HG02642 (cell line): Measurements from ENCODE around the gene SCN3A.

Experiments
- ATAC-seq: cut with Tn5 transposase; IDR thresholded peaks from one replicate; pipeline ENCODE4 v1.9.1; 2021; ENCODE audit warnings: mild to moderate bottlenecking; ENCODE audit not compliant: unreplicated experiment, poor library complexity

The SCN3A gene

DNA sequence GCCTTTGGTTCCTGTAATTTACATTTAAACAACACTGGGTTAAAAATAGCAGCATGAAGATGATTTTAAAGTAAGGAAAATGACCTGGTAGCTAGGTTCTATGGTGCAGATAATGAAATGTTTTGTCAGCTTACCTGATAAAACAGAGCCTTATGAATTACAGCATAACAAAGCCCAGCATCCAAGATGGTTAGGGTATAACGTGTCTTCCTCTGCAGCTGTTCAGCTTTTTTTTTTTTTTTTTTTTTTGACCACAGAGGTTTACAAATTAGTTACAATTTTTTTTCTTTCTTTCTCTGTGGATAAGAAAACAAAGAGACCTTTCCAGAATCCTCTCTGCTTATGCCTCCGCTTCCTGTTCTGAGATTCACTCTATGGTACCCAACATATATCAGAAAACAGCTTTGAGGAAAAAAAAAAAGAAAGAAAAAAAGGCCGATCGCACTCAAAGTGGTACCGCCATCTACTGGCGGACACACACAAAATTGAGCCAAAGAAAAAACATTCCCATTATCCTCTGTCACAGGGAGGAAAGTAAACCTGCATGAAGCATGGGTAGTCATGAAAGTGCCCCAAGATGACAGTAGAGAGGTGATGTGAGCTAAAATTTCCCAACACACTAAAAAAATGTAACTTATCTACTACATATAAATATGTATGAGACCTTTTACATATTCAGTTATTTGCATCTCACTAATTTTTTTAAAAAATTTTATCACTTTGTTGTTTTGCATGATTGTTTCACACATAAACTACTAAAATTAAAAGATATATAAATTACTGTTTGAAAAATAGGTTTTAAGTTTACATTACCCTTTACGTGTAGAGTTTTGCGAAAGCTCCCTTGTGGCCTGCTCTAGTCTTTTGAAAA, at the start of gene SCN3A:
TSS of gene SCN3A (minus strand) at position 362 of the 871 bp plus-strand sequence. CDS start 27,656 bp downstream, outside the sequence.
- peak; percentile 62 for ATAC-seq

DNA sequence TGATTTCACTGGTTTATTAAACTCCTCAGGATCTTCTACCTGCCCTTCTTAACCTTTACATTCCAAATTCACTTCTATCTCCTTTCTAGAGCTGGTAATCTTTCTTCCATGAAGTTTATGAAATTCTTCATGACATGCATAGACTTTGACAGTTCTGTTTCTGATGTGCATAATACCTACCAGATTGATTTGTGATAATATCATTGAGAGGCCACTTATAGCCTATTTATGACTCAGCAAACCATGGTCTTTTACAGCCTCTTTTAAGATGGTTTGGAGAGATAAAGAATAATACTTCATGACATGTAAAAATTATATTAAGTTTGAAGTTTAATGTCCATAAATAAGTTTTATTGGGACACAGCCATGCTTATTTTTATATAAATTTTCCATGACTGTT, 49.3 kb upstream of the SCN3A start:
- no peak for ATAC-seq

DNA sequence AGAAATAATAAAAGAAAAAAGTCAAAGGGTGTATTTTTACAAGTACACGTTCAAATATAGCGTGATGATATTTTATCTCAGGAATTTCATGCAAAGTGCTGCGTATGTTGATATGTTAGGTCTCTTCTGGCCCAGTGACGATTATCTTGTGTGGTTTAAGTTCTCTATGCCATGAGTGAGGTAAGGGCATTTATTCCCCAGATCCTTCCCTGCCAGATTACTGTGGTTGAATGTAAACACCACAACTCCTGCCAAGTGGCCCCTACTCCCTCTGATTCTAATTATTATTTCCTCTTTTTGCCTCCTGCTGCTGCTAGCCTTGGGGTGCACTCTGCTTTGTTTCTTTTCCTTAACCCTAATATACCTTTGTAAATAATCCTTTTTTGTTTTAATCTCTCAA, 47.5 kb upstream of the SCN3A start:
- ATAC-seq = no peak

DNA sequence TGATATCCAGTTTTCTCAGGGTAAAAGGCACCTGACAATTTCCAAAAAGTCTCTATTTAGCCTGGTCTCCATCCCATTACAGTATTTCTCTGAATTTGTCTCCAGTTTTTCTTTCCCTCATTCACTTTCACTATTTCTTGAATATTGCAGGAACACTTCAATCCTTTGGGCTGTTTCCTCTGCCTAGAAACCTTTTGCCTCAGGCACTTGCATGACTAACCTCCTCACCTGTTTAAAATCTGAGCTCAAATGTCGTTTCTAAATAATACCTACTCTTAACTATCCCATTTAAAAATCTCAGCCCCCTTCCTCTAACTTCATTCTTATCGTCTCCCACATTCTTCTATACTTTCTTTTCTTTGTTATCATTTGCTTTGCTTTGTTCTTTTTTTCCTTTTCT, 44.4 kb upstream of the SCN3A start:
- ATAC-seq = no peak

DNA sequence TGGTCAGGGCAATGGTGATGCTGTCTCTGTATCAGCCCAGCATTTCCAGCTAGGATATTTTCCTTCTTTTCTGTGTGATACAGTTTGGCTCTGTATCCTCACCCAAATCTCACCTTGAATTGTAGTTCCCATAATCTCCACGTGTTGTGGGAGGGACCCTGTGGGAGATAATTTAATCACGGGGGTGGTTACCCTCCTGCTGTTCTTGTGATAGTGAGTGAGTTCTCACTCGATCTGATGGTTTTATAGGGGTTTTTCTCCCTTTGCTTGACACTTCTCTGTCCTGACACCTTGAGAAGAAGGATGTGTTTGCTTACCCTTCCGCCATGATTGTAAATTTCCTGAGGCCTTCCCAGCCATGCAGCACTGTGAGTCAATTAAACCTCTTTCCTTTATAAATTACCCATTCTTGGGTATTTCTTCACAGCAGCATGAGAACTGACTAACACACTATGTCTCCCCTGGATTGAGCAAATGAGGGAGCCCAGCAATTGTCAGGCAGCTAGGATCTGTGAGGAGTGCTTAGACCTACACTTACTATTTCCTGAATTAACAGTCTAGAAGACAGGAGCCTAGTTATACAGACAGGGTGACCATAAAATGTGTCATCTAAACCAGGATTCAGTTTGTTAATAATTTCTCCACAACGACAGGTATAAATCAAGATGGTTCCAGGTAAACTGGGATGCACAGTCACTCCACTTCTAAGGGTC, 41.4 kb upstream of the SCN3A start:
- ATAC-seq = no peak

DNA sequence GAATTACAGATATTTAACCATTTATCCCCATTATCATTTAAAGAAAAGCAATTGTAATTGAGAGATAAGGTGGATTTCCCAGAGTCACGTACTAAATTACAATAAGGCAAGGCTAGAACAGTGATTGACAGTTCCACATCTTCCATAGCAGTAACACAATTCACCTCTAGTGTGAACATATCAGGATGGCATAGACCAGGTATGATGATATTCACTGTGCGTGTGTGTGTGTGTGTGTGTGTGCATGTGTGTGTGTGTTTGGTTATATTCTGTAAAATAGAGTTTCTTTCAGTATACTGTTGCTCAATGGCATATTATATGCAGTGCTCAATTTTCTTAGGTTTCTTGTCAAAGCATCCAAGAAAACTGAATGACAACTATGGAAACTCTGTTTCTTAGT, 37.1 kb upstream of the SCN3A start:
- no peak for ATAC-seq

DNA sequence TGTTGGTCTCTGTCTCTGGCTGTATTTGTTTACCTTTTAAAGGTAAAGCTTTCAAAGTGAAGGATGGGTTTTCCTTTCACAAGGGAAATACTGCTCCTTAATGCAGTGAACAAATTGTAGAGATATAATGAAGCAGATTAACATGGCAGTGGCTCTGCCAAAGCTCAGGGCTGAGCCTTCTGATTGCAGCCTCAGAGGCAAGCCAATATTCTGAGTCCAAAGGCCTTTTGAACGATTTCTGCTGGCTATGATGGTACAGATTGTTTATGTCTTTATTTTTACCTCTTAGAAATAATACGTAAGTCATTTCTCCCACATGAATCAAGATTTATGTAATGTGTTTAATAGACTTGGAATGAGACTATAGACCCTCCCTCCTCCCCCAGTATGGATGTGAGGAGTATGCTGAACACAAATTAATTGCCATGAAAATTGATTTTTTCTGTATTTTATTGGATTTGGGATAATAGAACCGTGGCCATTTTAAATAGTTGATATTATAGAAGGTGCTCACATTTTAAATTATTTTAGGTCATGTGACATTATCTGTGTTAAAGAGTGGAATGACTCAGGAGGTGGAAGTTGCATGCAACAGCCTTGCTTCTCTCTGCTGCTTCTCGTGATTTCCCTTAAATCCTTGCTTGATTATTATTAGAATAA, 36.1 kb upstream of the SCN3A start:
- ATAC-seq = no peak

DNA sequence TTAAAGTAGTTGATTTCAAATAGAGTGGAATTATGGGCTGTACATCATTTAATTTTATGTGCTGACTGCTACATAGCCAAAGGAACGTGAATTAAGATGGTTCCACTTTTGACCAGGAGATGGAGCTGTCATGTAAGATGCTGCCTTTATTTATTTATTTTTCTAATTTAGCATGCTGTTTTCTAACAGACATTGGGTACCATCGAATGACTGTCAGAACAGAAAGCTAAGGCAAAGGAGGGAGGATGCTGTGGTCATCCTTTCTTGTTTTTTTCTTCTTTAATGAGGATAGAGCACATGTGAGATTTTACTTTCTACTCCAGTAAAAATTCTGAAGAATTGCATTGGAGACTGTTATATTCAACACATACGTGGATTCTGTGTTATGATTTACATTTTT, 35.4 kb upstream of the SCN3A start, which contains the start of gene SCN2A:
TSS of gene SCN2A (plus strand) at position 185 of the 400 bp plus-strand sequence. CDS start 56,410 bp downstream, outside the sequence.
- no peak for ATAC-seq

DNA sequence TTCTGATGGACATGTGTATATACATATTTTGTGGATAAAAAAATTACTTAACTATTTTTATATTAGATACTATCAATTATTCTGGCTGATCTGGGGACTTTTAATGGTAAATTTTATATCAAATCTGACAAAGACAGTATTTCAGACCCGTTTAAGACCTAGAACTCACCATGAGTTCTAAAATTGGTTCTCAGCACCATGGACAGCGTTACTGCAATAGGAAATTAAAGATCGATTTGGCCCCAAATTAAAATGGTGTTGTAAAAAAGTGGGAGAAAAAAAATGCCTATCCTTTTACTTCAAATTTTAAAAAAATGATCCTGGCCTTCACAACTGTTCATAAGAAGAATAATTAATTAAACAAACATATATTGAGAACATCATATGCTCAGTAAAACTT, 34.4 kb upstream of the SCN3A start:
- ATAC-seq = no peak

DNA sequence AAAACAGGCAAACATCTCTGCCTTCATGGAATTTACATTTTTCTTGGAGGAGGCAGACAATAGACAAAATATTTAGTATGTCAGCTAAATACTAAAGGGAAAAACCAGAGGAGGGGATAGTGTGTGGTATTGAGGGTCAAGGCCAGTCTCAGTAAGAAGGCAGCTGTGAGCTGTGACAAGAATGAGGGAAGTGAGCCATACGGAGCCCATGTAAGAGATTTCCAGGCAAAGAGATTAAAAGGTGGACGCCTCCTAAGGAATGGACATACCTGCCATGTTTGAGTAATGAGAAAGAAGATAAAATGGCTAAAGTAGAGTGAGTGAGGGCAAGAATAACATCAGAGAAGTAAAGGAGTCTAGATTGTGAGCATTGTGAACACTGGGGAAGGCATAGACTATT, 33.2 kb upstream of the SCN3A start:
- no peak for ATAC-seq

DNA sequence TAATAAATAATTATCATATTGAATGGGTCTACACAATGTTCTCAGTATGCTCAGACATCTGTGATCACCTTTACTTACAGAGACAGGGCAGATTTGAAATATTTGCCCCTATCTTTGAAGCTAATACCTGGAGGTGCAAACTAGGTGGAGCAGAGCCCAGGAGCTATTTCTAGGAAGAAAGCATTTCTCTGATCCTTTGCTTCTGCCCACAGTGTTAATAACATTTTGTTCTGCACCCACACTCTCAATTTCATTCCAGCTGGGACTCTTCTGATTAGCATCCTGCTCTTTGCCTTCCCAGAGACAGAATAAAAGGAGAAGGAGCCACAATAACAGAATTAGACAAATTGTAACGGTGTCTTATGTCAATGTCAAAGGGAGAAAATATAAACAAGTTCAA, 23.7 kb upstream of the SCN3A start:
- ATAC-seq = no peak

DNA sequence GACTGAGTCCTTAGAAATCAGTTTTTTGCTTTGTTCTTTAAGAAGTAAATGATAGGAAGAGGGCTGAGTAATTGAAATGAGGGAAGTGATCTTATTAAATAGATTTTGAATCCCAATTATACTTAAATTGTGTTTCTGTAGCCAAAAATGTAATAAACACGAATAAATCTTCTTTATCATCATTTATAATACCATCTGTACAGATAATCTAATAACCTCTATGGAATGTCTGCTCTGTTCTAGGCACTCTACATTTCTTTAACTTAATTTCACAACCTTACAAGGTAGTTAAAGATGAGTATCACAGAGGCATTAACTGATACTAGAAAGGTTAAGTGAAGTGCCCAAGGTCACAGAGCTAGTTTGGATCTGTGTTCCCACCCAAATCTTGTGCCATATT, 21.1 kb upstream of the SCN3A start:
- no peak for ATAC-seq

DNA sequence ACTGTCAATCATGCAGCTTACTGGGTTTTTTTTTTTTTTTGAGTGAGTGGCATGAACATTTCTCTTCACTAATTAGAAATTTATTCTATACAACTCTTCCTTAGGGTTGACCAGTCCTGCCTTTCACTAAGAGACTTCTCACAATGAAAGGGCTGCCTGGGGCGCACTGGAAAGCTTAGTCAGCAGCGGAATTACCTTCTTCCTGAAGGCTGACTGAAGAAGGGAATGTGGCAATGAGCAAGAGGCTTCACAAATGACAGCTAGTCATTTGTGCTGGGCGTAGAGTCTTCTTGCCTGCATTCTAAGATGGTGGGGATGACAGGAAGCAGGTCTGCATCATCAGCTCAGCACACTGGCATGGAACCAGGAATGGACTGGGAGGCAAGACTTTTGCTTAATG, 15.6 kb upstream of the SCN3A start:
- no peak for ATAC-seq

DNA sequence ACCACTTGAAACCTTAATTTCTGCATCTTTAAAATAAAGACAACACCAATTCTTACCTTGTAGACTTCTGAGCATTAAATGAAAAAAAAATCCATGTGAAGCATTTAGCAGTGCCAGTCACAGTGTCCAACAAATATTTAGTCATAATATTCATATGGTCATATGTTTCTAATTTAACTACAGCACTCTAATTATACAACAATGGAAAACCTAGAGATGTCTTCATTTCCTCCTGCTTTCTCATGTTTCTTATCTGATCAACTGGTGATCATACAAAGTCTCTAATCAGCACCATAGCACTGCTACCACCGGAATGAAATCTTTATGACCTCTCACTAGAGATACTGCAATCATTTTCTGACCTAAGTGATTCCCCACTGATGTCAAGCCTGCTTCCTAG, 10.2 kb upstream of the SCN3A start:
- ATAC-seq = no peak

DNA sequence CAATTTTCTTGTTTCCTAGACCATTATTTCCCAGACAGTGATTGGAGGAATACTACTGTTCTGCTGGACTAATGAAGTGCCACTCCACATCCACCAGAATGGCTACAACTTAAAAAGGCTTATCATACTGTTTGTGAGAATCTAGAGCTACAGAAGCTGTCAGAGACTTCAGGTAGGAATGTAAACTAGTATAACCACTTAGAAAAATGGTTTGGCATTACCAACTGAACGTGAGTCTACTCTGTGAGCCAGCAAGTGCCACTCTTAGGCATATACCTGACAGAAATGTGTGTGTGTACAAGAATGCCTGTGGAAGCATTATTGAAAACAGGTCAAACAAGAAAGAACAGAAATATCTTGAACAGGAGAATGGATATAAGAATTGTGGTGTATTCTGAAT, 4.2 kb upstream of the SCN3A start:
- ATAC-seq = no peak

DNA sequence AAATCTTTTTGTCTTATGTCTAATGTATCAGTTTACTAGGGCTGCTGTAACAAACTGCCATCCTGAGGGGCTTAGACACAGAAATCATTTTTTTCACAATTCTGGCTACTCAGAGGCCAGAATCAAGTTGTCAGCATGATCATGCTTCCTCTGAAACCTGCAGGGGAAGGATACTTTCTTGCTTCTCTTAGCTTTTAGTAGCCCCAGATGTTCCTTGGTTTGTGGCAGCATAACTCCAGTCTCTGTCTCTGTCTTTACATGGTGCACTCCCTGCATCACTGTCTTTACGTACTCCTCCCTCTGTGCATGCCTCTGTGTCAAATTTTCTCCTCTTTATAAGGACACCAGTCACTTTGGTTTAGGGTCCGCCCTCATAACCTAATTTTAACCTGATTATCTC, 2.0 kb upstream of the SCN3A start:
- ATAC-seq = no peak

DNA sequence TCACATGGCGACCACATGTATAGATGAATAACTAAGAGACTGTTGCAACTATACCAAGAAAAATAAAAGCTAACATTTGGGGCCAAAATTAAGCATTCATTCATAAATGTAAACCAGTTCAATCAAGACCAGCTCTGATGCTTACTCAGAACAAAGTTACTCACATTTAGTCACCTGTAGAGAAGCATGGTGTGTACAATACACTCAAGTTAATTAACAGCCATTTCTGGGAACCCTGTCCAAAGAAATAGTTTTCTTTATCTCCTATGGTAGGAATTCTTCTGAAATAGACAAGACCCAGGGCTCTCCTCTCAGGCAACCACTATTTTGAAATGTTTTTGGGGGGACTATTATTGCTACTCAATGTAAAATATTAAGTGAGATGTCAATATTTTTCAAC, 1.6 kb downstream of the SCN3A start:
- no peak for ATAC-seq

DNA sequence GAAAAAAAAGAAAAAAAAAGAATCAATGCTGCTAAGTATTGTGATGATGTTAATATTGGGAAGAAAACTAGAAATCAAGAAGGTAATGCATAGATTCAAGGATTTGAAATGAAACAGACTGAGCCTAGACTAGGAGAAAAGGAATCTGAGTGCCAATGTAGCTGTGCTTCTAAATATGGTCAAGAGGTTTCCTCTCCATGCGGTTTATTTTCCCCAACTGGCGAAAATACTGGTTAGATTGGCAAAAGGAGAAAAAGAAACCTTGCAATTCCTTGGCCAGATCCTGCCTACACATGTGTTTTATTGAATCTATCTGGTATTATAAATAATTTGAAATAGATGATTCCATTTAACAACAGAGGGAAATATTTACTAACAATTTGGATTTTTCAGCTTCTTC, 5.7 kb downstream of the SCN3A start:
- no peak for ATAC-seq

DNA sequence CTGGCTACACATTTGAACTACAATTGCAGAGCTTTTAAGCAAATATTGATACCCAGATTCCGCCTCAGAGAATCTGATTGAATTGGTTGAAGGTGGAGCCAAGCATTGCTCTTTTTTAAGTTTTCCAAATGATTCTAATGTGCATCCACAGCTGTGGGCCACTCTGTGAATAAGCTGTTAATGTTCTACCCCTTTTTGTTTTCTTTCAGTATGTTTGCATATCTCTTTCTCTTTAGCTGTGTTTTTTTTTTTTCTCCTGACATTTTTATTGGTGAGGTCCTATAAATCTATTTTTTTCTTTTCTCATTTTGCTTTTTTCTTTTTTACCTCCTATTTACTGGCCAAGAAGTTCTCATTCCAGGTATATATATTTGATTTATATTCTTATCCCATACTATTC, 6.5 kb downstream of the SCN3A start:
- no peak for ATAC-seq

DNA sequence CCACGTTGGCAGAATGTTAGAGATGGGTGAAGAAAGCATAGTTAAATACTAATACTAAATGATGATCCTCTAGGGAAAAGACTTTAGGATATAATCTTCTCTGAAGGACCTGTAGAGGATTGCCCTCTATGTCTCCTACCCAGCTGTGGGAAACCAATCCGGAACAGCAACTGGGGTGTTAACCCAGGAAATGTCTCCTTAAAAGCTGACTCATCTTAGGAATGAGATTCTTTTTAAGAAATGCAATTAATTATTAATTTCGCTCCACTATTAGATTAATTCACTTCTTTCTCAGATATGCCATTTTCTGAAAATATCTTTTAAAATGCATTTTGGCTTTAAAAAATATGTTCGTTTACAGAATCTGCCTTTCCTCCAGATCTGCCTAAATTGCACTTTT, 7.4 kb downstream of the SCN3A start:
- ATAC-seq = no peak

DNA sequence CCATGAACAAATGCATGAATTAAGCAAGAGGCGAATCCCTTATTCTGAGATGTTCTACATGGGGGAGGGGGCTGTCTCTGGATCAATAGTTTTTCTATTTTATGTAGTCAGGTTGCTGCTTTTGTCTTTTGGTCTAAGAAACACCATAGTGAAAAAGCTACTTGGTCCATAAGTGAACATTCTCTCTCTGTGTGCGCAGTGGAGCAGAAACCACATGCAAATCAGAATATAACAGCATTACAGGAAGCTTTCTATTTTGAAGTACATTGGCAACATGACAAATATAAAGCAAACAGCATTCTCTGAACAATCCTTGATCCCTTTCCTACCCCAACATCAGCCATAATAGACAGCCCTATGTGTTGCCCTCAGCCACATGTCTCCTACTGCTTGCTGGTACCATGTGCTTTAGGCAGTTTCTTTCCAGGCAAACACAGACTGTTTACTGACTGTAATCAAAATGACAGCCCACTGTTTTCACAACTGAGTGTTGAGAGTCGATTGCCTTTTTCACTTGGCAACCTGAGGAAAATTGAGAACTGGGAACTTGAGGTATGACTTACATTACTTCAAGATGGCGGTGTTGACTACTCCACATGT, 10.6 kb downstream of the SCN3A start:
- ATAC-seq = peak; percentile 98
